Peyer's patch (tissue), 4 donors: ENCODE results near the gene FGF12.

Source experiments
- CTCF ChIP-seq, 6 experiments: fragments of 450-650 bp in 4 of 6; fragments of 200-600 bp in 2 of 6; sonication (generic) in 1 of 6; IDR thresholded peaks; one replicate each; pipeline ENCODE4 v1.5.1; 2017 to 2019; ENCODE audit warnings: antibody characterized with exemption in 6 of 6, mild to moderate bottlenecking in 3 of 6, moderate library complexity in 1 of 6
- POLR2A ChIP-seq, 2 donors: fragments of 450-650 bp; IDR thresholded peaks; one replicate each; pipeline ENCODE4 v1.5.1; 2017; ENCODE audit warnings: antibody characterized with exemption in 2 of 2, mild to moderate bottlenecking in 2 of 2, moderate library complexity in 2 of 2

- no peak for TF ChIP-seq CTCF (IDR thresholded peaks at IDR 0.05)
- no peak for TF ChIP-seq POLR2A (IDR thresholded peaks at IDR 0.05)
Observed at GRCh38 chr3:192433704-192434103, 293.6 kb downstream of the FGF12 start.
